Glutamatergic neuron (in vitro differentiated cells): Measurements from ENCODE around the gene ATP2B3. TPM values are rescaled to one million over a fixed set of nuclear protein-coding genes. Genes with fewer than 3 reads are reported as not detected.

ENCODE experiments used
- DNase-seq: peaks from one replicate; pipeline ENCODE4 v3.0.0; 2022
- H3K27ac Mint-ChIP-seq: one replicate; pipeline ENCODE4 v1.8.0; 2020; ENCODE audit warnings: mild to moderate bottlenecking, mixed read lengths, inconsistent platforms; ENCODE audit not compliant: unreplicated experiment
- H3K27me3 Mint-ChIP-seq: one replicate; pipeline ENCODE4 v1.8.0; 2020; ENCODE audit warnings: mild to moderate bottlenecking, moderate library complexity, mixed read lengths, inconsistent platforms; ENCODE audit not compliant: unreplicated experiment
- H3K36me3 Mint-ChIP-seq: one replicate; pipeline ENCODE4 v1.8.0; 2020; ENCODE audit warnings: mild to moderate bottlenecking, mixed read lengths, inconsistent platforms; ENCODE audit not compliant: unreplicated experiment
- H3K4me1 Mint-ChIP-seq: one replicate; pipeline ENCODE4 v1.8.0; 2020; ENCODE audit warnings: mild to moderate bottlenecking, low read depth, mixed read lengths, inconsistent platforms; ENCODE audit not compliant: unreplicated experiment
- H3K4me3 Mint-ChIP-seq: one replicate; pipeline ENCODE4 v1.8.0; 2020; ENCODE audit warnings: mild to moderate bottlenecking, mixed read lengths, inconsistent platforms; ENCODE audit not compliant: unreplicated experiment
- H3K9me3 Mint-ChIP-seq: one replicate; pipeline ENCODE4 v1.8.0; 2020; ENCODE audit warnings: mild to moderate bottlenecking, moderate library complexity, mixed read lengths, inconsistent platforms; ENCODE audit not compliant: unreplicated experiment
- total RNA-seq: library from RNA; stranded (reverse); fragmentation: NEBNext Ultra II Directional; extraction: Animal tissue kit (Norgen Biotek cat#: 25700); gene quantifications from one replicate; pipeline ENCODE4 v1.2.1, GENCODE V29; 2021; ENCODE audit not compliant: unreplicated experiment
- TF ChIP-seq, protein P1 (sequence below): fragments of 200-600 bp; sonication (generic); IDR thresholded peaks from one replicate; pipeline ENCODE4 v1.5.0; 2021; ENCODE audit not compliant: partially characterized antibody, unreplicated experiment

ATP2B3 gene
- total RNA-seq, 1 donor from 2014 or later: 68.0 TPM

- no peaks in the 10 kb centered on the region for H3K36me3 Mint-ChIP-seq
- peaks cover 8% of the 10 kb centered on the region for H3K9me3 Mint-ChIP-seq
- peak; percentile 82 for DNase-seq
- H3K4me1 Mint-ChIP-seq: peaks cover 5% of the 10 kb centered on the region
- H3K27me3 Mint-ChIP-seq: no peaks in the 10 kb centered on the region
- TF ChIP-seq, protein P1, sequence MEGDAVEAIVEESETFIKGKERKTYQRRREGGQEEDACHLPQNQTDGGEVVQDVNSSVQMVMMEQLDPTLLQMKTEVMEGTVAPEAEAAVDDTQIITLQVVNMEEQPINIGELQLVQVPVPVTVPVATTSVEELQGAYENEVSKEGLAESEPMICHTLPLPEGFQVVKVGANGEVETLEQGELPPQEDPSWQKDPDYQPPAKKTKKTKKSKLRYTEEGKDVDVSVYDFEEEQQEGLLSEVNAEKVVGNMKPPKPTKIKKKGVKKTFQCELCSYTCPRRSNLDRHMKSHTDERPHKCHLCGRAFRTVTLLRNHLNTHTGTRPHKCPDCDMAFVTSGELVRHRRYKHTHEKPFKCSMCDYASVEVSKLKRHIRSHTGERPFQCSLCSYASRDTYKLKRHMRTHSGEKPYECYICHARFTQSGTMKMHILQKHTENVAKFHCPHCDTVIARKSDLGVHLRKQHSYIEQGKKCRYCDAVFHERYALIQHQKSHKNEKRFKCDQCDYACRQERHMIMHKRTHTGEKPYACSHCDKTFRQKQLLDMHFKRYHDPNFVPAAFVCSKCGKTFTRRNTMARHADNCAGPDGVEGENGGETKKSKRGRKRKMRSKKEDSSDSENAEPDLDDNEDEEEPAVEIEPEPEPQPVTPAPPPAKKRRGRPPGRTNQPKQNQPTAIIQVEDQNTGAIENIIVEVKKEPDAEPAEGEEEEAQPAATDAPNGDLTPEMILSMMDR: peak; percentile 71
- peak overlapping the region; percentile 90 for H3K27ac Mint-ChIP-seq
- H3K4me3 Mint-ChIP-seq: no peak overlapping the region
Observed at GRCh38 chrX:153539171-153539978, 21.9 kb downstream of the ATP2B3 start.

- peaks cover 6% of the 10 kb centered on the region for H3K9me3 Mint-ChIP-seq
- DNase-seq: no peak
- no peak overlapping the region for H3K27ac Mint-ChIP-seq
- no peaks in the 10 kb centered on the region for H3K36me3 Mint-ChIP-seq
- peaks cover 4% of the 10 kb centered on the region for H3K4me1 Mint-ChIP-seq
- no peaks in the 10 kb centered on the region for H3K27me3 Mint-ChIP-seq
- H3K4me3 Mint-ChIP-seq: no peak overlapping the region
- TF ChIP-seq, protein P1: no peak
Observed at GRCh38 chrX:153539979-153540358, 22.5 kb downstream of the ATP2B3 start.

GRCh38 chrX:153544727-153545126 lies 27.3 kb downstream of the ATP2B3 start:
- H3K4me1 Mint-ChIP-seq: peaks cover 4% of the 10 kb centered on the region
- no peak overlapping the region for H3K4me3 Mint-ChIP-seq
- no peaks in the 10 kb centered on the region for H3K36me3 Mint-ChIP-seq
- H3K9me3 Mint-ChIP-seq: peaks cover 2% of the 10 kb centered on the region
- TF ChIP-seq, protein P1: no peak
- peaks cover 7% of the 10 kb centered on the region for H3K27me3 Mint-ChIP-seq
- no peak for DNase-seq
- H3K27ac Mint-ChIP-seq: no peak overlapping the region

- Mint-ChIP-seq H3K9me3 (no peaks in the 10 kb centered on the region), H3K27ac (no peak overlapping the region), H3K27me3 (peaks cover 7% of the 10 kb centered on the region), H3K36me3 (no peaks in the 10 kb centered on the region), H3K4me1 (peaks cover 2% of the 10 kb centered on the region), H3K4me3 (no peak overlapping the region)
- DNase-seq: no peak
- TF ChIP-seq, protein P1: no peak
Observed at GRCh38 chrX:153546386-153546785, 28.9 kb downstream of the ATP2B3 start.

DNA sequence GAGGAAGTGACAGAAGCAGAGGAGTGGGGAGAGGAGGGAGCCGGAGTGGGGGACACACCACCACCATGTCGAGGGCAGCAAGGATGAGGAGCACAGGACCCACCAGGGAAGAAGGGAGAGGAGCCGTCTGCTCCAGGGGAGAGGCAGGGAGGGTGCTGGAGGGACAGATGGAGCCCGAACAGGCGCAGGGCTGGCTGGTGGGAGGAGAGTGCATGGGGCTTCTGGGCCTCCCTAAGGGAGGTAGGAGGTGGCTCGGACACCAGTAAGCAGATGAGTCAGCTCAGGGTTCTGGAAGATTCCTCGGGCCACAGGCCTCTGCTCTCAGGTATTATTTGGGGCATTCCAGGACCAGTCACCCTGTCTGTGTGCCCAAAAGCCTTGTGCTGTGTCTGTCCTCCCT lies 29.8 kb downstream of the ATP2B3 start:
- no peak for DNase-seq
- H3K4me1 Mint-ChIP-seq: peaks cover 2% of the 10 kb centered on the region
- H3K4me3 Mint-ChIP-seq: no peak overlapping the region
- no peak overlapping the region for H3K27ac Mint-ChIP-seq
- H3K36me3 Mint-ChIP-seq: no peaks in the 10 kb centered on the region
- H3K27me3 Mint-ChIP-seq: peaks cover 7% of the 10 kb centered on the region
- H3K9me3 Mint-ChIP-seq: no peaks in the 10 kb centered on the region
- TF ChIP-seq, protein P1: no peak
